Natural killer cell treated with Interleukin-12 subunit alpha and Interleukin-12 subunit beta and Interleukin-15 and Interleukin-18, amount 100 ng/mL, for 72 hours (primary cell): ENCODE data around the gene ST3GAL3. TPM values are rescaled to one million over a fixed set of nuclear protein-coding genes. Genes with fewer than 3 reads are reported as not detected.

Experiments
- ATAC-seq, 2 donors: fragments of 150-1000 bp; cut with Tn5 transposase in 1 of 2; sonication (Bioruptor Pico), chemical (Tn5 transposase) in 1 of 2; 2 replicates each; pipeline ENCODE4 v1.10.0; 2021
- DNase-seq: peaks from one replicate; pipeline ENCODE4 v3.0.0; 2022; ENCODE audit warnings: low spot score
- H3K27ac Mint-ChIP-seq, 2 donors: 1 replicate in 1 of 2; 2 replicates in 1 of 2; pipeline ENCODE4 v1.8.0; 2022; ENCODE audit warnings: mixed read lengths in 2 of 2, mild to moderate bottlenecking in 1 of 2, moderate library complexity in 1 of 2
- H3K27me3 Mint-ChIP-seq, 2 donors: 1 replicate in 1 of 2; 2 replicates in 1 of 2; pipeline ENCODE4 v1.8.0; 2022; ENCODE audit warnings: mixed read lengths in 2 of 2
- H3K36me3 Mint-ChIP-seq: one replicate; pipeline ENCODE4 v1.8.0; 2022; ENCODE audit warnings: mixed read lengths
- H3K4me1 Mint-ChIP-seq, 2 donors: 1 replicate in 1 of 2; 2 replicates in 1 of 2; pipeline ENCODE4 v1.8.0; 2022; ENCODE audit warnings: low read depth in 2 of 2, mixed read lengths in 2 of 2, mild to moderate bottlenecking in 1 of 2
- H3K4me3 Mint-ChIP-seq: one replicate; pipeline ENCODE4 v1.8.0; 2022; ENCODE audit warnings: mixed read lengths
- H3K9me3 Mint-ChIP-seq: 2 replicates; pipeline ENCODE4 v1.8.0; 2022; ENCODE audit warnings: mixed read lengths
- total RNA-seq, 2 donors: library from RNA; stranded (reverse); gene quantifications; one replicate each; pipeline ENCODE4 v1.2.3, GENCODE V29; 2022

Gene ST3GAL3
- total RNA-seq, 2 donors from 2014 or later, result 20.7 to 49.4 TPM

- Mint-ChIP-seq H3K4me1 (peaks cover 29 to 41% of the 10 kb centered on the region in 2 donors), H3K27ac (peak overlapping the region; percentile 86 to 95), H3K9me3 (no peaks in the 10 kb centered on the region), H3K36me3 (peaks cover 7% of the 10 kb centered on the region), H3K4me3 (peak overlapping the region; percentile 95), H3K27me3 (no peaks in the 10 kb centered on the region)
- DNase-seq, result no peak
- no peak for ATAC-seq
Observed at GRCh38 chr1:43947061-43947873, 239.9 kb downstream of the ST3GAL3 start.

GRCh38 chr1:43947874-43948437 lies 240.6 kb downstream of the ST3GAL3 start:
- Mint-ChIP-seq H3K27me3 (no peaks in the 10 kb centered on the region), H3K4me1 (peaks cover 29 to 37% of the 10 kb centered on the region in 2 donors), H3K36me3 (peaks cover 7% of the 10 kb centered on the region), H3K9me3 (no peaks in the 10 kb centered on the region), H3K4me3 (peak overlapping the region; percentile 95), H3K27ac (peak overlapping the region; percentile 86 to 95)
- DNase-seq (no peak), ATAC-seq (no peak)

- H3K27ac Mint-ChIP-seq, result no peak overlapping the region
- DNase-seq (no peak), ATAC-seq (no peak)
- no peaks in the 10 kb centered on the region for H3K9me3 Mint-ChIP-seq
- H3K4me1 Mint-ChIP-seq, result peaks cover 29 to 35% of the 10 kb centered on the region in 2 donors
- H3K36me3 Mint-ChIP-seq, result peaks cover 7% of the 10 kb centered on the region
- no peaks in the 10 kb centered on the region for H3K27me3 Mint-ChIP-seq
- H3K4me3 Mint-ChIP-seq, result no peak overlapping the region
Observed at GRCh38 chr1:43949678-43950077, 242.3 kb downstream of the ST3GAL3 start.

GRCh38 chr1:43951021-43951985 lies 244.0 kb downstream of the ST3GAL3 start:
- ATAC-seq (no peak), DNase-seq (no peak)
- H3K27ac Mint-ChIP-seq, result peak overlapping the region in 1 of 2 donors; percentile 30
- H3K4me1 Mint-ChIP-seq, result peaks cover 19 to 22% of the 10 kb centered on the region in 2 donors
- peaks cover 7% of the 10 kb centered on the region for H3K36me3 Mint-ChIP-seq
- H3K27me3 Mint-ChIP-seq, result no peaks in the 10 kb centered on the region
- no peak overlapping the region for H3K4me3 Mint-ChIP-seq
- no peaks in the 10 kb centered on the region for H3K9me3 Mint-ChIP-seq

- H3K4me3 Mint-ChIP-seq, result no peak overlapping the region
- H3K27ac Mint-ChIP-seq, result no peak overlapping the region
- no peaks in the 10 kb centered on the region for H3K9me3 Mint-ChIP-seq
- no peak for ATAC-seq
- H3K27me3 Mint-ChIP-seq, result no peaks in the 10 kb centered on the region
- H3K36me3 Mint-ChIP-seq, result peaks cover 7% of the 10 kb centered on the region
- H3K4me1 Mint-ChIP-seq, result peaks cover 18 to 21% of the 10 kb centered on the region in 2 donors
- DNase-seq, result no peak
Observed at GRCh38 chr1:43952731-43953346, 245.5 kb downstream of the ST3GAL3 start.

GRCh38 chr1:43953361-43953760 lies 246.0 kb downstream of the ST3GAL3 start:
- H3K9me3 Mint-ChIP-seq, result no peaks in the 10 kb centered on the region

GRCh38 chr1:43954036-43954435 lies 246.7 kb downstream of the ST3GAL3 start:
- H3K27ac Mint-ChIP-seq, result no peak overlapping the region
- ATAC-seq, result no peak
- DNase-seq, result no peak
- peaks cover 13 to 14% of the 10 kb centered on the region in 2 donors for H3K4me1 Mint-ChIP-seq
- no peaks in the 10 kb centered on the region for H3K9me3 Mint-ChIP-seq
- peaks cover 9% of the 10 kb centered on the region for H3K36me3 Mint-ChIP-seq
- no peak overlapping the region for H3K4me3 Mint-ChIP-seq
- H3K27me3 Mint-ChIP-seq, result no peaks in the 10 kb centered on the region

More at GRCh38 chr1:43953361-43953760, 246.0 kb downstream of the ST3GAL3 start:
- Mint-ChIP-seq H3K4me1 (peaks cover 15 to 17% of the 10 kb centered on the region in 2 donors), H3K4me3 (no peak overlapping the region), H3K27me3 (no peaks in the 10 kb centered on the region), H3K27ac (no peak overlapping the region), H3K36me3 (peaks cover 7% of the 10 kb centered on the region)
- no peak for ATAC-seq
- DNase-seq, result no peak

- peaks cover 3 to 4% of the 10 kb centered on the region in 2 donors for H3K4me1 Mint-ChIP-seq
- H3K27ac Mint-ChIP-seq, result no peak overlapping the region
- H3K9me3 Mint-ChIP-seq, result no peaks in the 10 kb centered on the region
- no peaks in the 10 kb centered on the region for H3K27me3 Mint-ChIP-seq
- DNase-seq, result no peak
- H3K4me3 Mint-ChIP-seq, result no peak overlapping the region
- H3K36me3 Mint-ChIP-seq, result peaks cover 4% of the 10 kb centered on the region
- ATAC-seq, result no peak
Observed at GRCh38 chr1:43956234-43956633, 248.9 kb downstream of the ST3GAL3 start.

- DNase-seq (no peak), ATAC-seq (no peak)
- H3K9me3 Mint-ChIP-seq, result no peaks in the 10 kb centered on the region
- H3K4me3 Mint-ChIP-seq, result no peak overlapping the region
- no peak overlapping the region for H3K27ac Mint-ChIP-seq
- peaks cover 0 to 4% of the 10 kb centered on the region in 2 donors for H3K4me1 Mint-ChIP-seq
- H3K27me3 Mint-ChIP-seq, result no peaks in the 10 kb centered on the region
- H3K36me3 Mint-ChIP-seq, result peaks cover 8% of the 10 kb centered on the region
Observed at GRCh38 chr1:43957407-43958040, 250.2 kb downstream of the ST3GAL3 start.

GRCh38 chr1:43958351-43959255 lies 251.3 kb downstream of the ST3GAL3 start:
- H3K27me3 Mint-ChIP-seq, result no peaks in the 10 kb centered on the region
- no peak for DNase-seq
- H3K36me3 Mint-ChIP-seq, result peaks cover 10% of the 10 kb centered on the region
- no peak overlapping the region for H3K27ac Mint-ChIP-seq
- no peak for ATAC-seq
- no peaks in the 10 kb centered on the region for H3K9me3 Mint-ChIP-seq
- peaks cover 0 to 4% of the 10 kb centered on the region in 2 donors for H3K4me1 Mint-ChIP-seq
- H3K4me3 Mint-ChIP-seq, result no peak overlapping the region

- H3K36me3 Mint-ChIP-seq, result peaks cover 10% of the 10 kb centered on the region
- H3K4me1 Mint-ChIP-seq, result no peaks in the 10 kb centered on the region
- ATAC-seq (no peak), DNase-seq (no peak)
- no peaks in the 10 kb centered on the region for H3K27me3 Mint-ChIP-seq
- H3K27ac Mint-ChIP-seq, result no peak overlapping the region
- no peaks in the 10 kb centered on the region for H3K9me3 Mint-ChIP-seq
- H3K4me3 Mint-ChIP-seq, result no peak overlapping the region
Observed at GRCh38 chr1:43960798-43961197, 253.5 kb downstream of the ST3GAL3 start.

GRCh38 chr1:43961692-43962091 lies 254.4 kb downstream of the ST3GAL3 start:
- H3K36me3 Mint-ChIP-seq, result peaks cover 10% of the 10 kb centered on the region
- ATAC-seq (no peak), DNase-seq (no peak)
- H3K9me3 Mint-ChIP-seq, result no peaks in the 10 kb centered on the region
- no peaks in the 10 kb centered on the region for H3K27me3 Mint-ChIP-seq
- no peaks in the 10 kb centered on the region for H3K4me1 Mint-ChIP-seq
- H3K27ac Mint-ChIP-seq, result no peak overlapping the region
- H3K4me3 Mint-ChIP-seq, result no peak overlapping the region
